Activated T-helper 17 cell treated with anti-CD3 and anti-CD28 coated beads, Interleukin-2, amount 50 U/mL, for 72 hours (primary cell): ENCODE measurements around the gene FEM1B. TPM values are rescaled to one million over a fixed set of nuclear protein-coding genes. Genes with fewer than 3 reads are reported as not detected.

ENCODE experiments used
- ATAC-seq: fragments of 150-1000 bp; cut with Tn5 transposase; replicated peaks from 2 replicates; pipeline ENCODE4 v1.10.0; 2021; ENCODE audit warnings: mild to moderate bottlenecking, moderate library complexity
- H3K27ac Mint-ChIP-seq: one replicate; pipeline ENCODE4 v1.8.0; 2022; ENCODE audit warnings: mixed read lengths
- H3K27me3 Mint-ChIP-seq: one replicate; pipeline ENCODE4 v1.8.0; 2022; ENCODE audit warnings: mixed read lengths
- H3K36me3 Mint-ChIP-seq: one replicate; pipeline ENCODE4 v1.8.0; 2022; ENCODE audit warnings: low read depth, mild to moderate bottlenecking, mixed read lengths
- H3K4me1 Mint-ChIP-seq: one replicate; pipeline ENCODE4 v1.8.0; 2022; ENCODE audit warnings: mixed read lengths
- H3K4me3 Mint-ChIP-seq: one replicate; pipeline ENCODE4 v1.8.0; 2022; ENCODE audit warnings: mild to moderate bottlenecking, mixed read lengths
- H3K9me3 Mint-ChIP-seq: one replicate; pipeline ENCODE4 v1.8.0; 2022; ENCODE audit warnings: mixed read lengths
- total RNA-seq, 2 donors: library from RNA; stranded (reverse); gene quantifications; one replicate each; pipeline ENCODE4 v1.2.3, GENCODE V29; 2022

The FEM1B gene
- total RNA-seq, 2 donors from 2014 or later: 35.1 to 43.6 TPM

- H3K27me3 Mint-ChIP-seq: peaks cover 7% of the 10 kb centered on the region
- ATAC-seq: no peak
- no peaks in the 10 kb centered on the region for H3K9me3 Mint-ChIP-seq
- no peak overlapping the region for H3K27ac Mint-ChIP-seq
- no peak overlapping the region for H3K4me3 Mint-ChIP-seq
- H3K36me3 Mint-ChIP-seq: no peaks in the 10 kb centered on the region
- H3K4me1 Mint-ChIP-seq: peaks cover 17% of the 10 kb centered on the region
Observed at GRCh38 chr15:68330416-68330815, 52.9 kb downstream of the FEM1B start.

DNA sequence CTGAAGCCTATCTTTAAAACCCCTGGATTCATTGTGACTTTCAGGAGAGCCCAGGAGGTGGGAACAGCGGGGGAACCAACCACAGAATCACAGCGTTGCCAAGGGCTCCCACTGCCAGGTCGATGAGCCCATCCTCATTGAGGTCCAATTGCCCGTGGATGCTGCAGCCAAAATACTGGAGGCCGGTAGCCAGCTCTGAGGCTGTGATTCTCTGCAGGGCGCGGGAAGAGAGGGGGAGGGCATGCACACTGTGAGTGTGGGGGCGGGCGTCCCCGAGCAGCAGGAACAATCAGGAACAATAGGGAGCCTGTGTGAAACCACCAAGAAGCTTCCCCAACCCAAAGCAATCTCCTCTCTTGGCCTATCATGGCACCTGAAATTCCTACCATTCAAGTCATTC, 53.4 kb downstream of the FEM1B start:
- Mint-ChIP-seq H3K27ac (no peak overlapping the region), H3K36me3 (no peaks in the 10 kb centered on the region), H3K4me1 (peaks cover 17% of the 10 kb centered on the region), H3K27me3 (peaks cover 7% of the 10 kb centered on the region), H3K9me3 (no peaks in the 10 kb centered on the region), H3K4me3 (no peak overlapping the region)
- ATAC-seq: no peak

- Mint-ChIP-seq H3K27me3 (peaks cover 7% of the 10 kb centered on the region), H3K9me3 (no peaks in the 10 kb centered on the region), H3K4me1 (peaks cover 10% of the 10 kb centered on the region), H3K4me3 (no peak overlapping the region), H3K27ac (no peak overlapping the region), H3K36me3 (no peaks in the 10 kb centered on the region)
- no peak for ATAC-seq
Observed at GRCh38 chr15:68332266-68332665, 54.7 kb downstream of the FEM1B start.

GRCh38 chr15:68333775-68334470, 56.4 kb downstream of the FEM1B start:
- Mint-ChIP-seq H3K4me1 (no peaks in the 10 kb centered on the region), H3K27me3 (peaks cover 4% of the 10 kb centered on the region), H3K9me3 (no peaks in the 10 kb centered on the region), H3K27ac (peak overlapping the region; percentile 24), H3K4me3 (no peak overlapping the region), H3K36me3 (no peaks in the 10 kb centered on the region)
- no peak for ATAC-seq

DNA sequence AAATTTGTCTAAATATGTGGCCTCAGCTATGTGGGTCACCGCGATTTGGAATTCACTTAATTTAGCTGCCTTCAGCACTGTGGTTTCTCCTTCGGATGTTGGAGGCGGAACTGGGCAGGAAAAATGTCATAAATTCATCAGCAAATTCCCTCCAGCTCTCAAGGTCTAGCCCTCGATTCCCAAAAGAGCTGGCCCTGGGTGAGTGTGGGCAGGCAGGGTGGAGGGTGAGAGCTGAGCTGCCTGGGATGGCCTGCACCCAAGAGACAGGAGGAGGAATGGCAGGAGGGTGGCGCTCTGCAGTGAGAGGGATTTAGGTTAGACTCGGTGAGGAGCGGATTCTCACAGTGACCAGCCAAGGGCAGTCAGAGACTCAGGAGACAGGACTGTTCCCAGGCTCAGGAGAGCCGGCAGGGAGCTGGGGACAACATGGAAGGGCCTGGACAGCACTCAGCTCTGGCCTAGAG, 57.1 kb downstream of the FEM1B start:
- Mint-ChIP-seq H3K27ac (peak overlapping the region; percentile 24), H3K9me3 (no peaks in the 10 kb centered on the region), H3K4me3 (no peak overlapping the region), H3K36me3 (no peaks in the 10 kb centered on the region), H3K4me1 (no peaks in the 10 kb centered on the region), H3K27me3 (peaks cover 4% of the 10 kb centered on the region)
- ATAC-seq: no peak

DNA sequence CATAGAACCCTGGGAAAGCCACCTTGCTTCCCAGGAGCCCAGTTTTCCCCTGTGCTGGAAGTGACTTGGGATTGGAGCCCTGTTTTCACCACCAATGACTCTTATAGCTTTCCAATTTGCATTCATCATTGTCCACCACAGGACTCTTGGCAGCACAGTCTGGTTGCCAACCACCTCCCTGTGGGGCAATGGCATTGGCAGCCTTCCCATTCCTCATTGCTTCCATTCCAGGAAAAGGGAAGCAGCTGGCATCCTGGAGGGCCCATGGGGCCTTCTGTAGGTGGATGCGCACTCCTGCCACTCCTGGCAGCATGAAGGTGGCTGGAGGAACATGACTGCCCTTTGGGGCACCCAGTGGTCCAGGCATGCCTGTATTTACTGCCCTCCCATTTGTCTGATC, 57.7 kb downstream of the FEM1B start:
- no peaks in the 10 kb centered on the region for H3K9me3 Mint-ChIP-seq
- no peaks in the 10 kb centered on the region for H3K36me3 Mint-ChIP-seq
- peaks cover 4% of the 10 kb centered on the region for H3K27me3 Mint-ChIP-seq
- no peak for ATAC-seq
- H3K4me3 Mint-ChIP-seq: no peak overlapping the region
- H3K27ac Mint-ChIP-seq: no peak overlapping the region
- H3K4me1 Mint-ChIP-seq: no peaks in the 10 kb centered on the region

GRCh38 chr15:68335655-68336054, 58.1 kb downstream of the FEM1B start:
- no peaks in the 10 kb centered on the region for H3K4me1 Mint-ChIP-seq
- H3K4me3 Mint-ChIP-seq: no peak overlapping the region
- no peaks in the 10 kb centered on the region for H3K36me3 Mint-ChIP-seq
- no peak for ATAC-seq
- H3K9me3 Mint-ChIP-seq: no peaks in the 10 kb centered on the region
- H3K27me3 Mint-ChIP-seq: peaks cover 4% of the 10 kb centered on the region
- H3K27ac Mint-ChIP-seq: no peak overlapping the region

GRCh38 chr15:68336516-68336915, 59.0 kb downstream of the FEM1B start:
- H3K4me3 Mint-ChIP-seq: no peak overlapping the region
- no peaks in the 10 kb centered on the region for H3K36me3 Mint-ChIP-seq
- H3K9me3 Mint-ChIP-seq: no peaks in the 10 kb centered on the region
- no peak overlapping the region for H3K27ac Mint-ChIP-seq
- H3K27me3 Mint-ChIP-seq: peaks cover 4% of the 10 kb centered on the region
- H3K4me1 Mint-ChIP-seq: no peaks in the 10 kb centered on the region
- ATAC-seq: no peak

GRCh38 chr15:68337826-68338225, 60.3 kb downstream of the FEM1B start:
- H3K36me3 Mint-ChIP-seq: no peaks in the 10 kb centered on the region
- no peaks in the 10 kb centered on the region for H3K27me3 Mint-ChIP-seq
- H3K27ac Mint-ChIP-seq: no peak overlapping the region
- H3K4me3 Mint-ChIP-seq: no peak overlapping the region
- no peaks in the 10 kb centered on the region for H3K4me1 Mint-ChIP-seq
- no peaks in the 10 kb centered on the region for H3K9me3 Mint-ChIP-seq
- no peak for ATAC-seq

- Mint-ChIP-seq H3K27me3 (no peaks in the 10 kb centered on the region), H3K9me3 (no peaks in the 10 kb centered on the region), H3K27ac (no peak overlapping the region), H3K4me1 (no peaks in the 10 kb centered on the region), H3K4me3 (no peak overlapping the region), H3K36me3 (no peaks in the 10 kb centered on the region)
- no peak for ATAC-seq
Observed at GRCh38 chr15:68339481-68339880, 61.9 kb downstream of the FEM1B start.

GRCh38 chr15:68340726-68341671, 63.5 kb downstream of the FEM1B start:
- Mint-ChIP-seq H3K4me1 (no peaks in the 10 kb centered on the region), H3K27me3 (no peaks in the 10 kb centered on the region), H3K4me3 (no peak overlapping the region), H3K27ac (no peak overlapping the region), H3K36me3 (no peaks in the 10 kb centered on the region), H3K9me3 (no peaks in the 10 kb centered on the region)
- no peak for ATAC-seq

DNA sequence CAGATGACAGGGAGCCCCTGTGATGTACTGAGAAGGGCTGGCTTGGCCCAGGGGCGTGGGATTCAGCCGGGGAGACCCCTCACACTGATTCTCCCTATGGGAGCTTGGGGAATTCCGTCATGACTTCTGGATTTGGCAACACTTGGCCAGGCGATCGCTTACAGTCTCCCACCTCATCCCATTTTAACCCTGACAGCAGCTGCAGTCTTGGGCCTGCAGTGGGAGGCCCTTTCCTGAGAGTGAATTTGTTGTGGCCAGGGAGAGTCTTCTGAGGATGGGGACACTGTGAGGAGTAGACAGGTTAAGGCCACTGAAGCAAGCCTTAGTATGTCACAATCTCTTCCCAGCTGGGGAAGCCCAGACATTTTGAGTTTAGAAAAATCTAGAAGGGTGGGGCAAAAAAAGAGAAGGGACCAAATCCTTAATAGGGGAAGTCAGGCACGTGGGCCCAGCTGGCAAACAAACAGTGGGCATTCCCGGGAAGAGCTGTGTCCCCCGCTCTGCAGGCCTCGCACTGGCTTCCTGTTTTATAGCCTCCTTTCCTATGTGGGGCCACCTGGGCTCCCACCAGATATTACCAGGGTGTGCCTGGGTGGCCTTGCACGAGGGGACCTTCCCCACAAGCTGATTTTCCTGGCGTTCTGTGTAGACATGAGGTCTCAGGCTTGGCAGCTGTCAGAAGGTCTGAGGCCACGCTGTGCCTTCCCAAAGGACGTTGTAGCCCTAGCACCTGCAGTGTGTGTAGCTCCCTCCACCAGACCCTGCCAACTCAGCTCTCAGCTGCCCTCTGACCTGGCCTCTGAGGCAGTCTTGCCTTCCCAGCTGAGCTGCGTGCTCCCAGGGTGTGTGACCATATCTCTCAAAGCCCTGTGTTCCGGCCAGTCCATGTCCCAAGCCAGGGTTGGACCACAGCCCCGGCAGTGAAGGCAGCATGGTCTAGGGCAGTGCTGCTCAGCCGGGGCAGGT, 64.5 kb downstream of the FEM1B start:
- Mint-ChIP-seq H3K9me3 (no peaks in the 10 kb centered on the region), H3K27ac (peak overlapping the region; percentile 18), H3K27me3 (no peaks in the 10 kb centered on the region), H3K4me3 (no peak overlapping the region), H3K36me3 (no peaks in the 10 kb centered on the region), H3K4me1 (no peaks in the 10 kb centered on the region)
- ATAC-seq: peak; percentile 7

DNA sequence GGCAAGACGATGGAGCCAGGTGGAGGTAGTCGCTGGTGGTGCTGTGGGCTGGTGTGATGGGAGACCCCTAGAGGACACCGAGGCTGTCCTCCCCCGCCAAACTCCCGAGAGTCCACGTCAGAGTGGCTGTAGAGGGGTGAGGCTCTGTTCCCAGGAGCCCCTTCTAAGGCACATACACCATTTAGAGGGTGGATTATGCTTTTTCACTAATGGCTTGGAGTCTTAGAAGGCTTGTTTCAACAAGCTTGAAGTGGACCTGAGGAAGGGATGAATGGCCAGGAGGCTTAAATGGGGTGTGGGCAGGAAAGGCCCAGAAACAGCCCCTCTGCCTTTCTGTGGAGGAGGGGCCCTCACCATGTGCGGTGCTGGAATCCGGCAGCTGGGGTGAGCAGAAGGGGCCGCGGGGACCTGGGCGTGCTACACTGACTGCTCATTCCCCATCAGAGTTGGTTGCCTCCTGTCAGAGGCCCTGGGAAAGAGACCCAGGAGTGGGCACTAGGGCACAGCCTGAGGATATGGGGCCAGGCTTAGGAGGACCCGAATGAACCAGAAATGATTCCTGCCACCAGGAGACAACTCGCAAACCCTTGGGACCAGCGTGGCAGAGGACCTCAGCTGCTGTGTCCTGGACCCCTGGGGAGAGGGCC, 66.2 kb downstream of the FEM1B start:
- H3K4me1 Mint-ChIP-seq: no peaks in the 10 kb centered on the region
- H3K27me3 Mint-ChIP-seq: no peaks in the 10 kb centered on the region
- no peaks in the 10 kb centered on the region for H3K9me3 Mint-ChIP-seq
- H3K36me3 Mint-ChIP-seq: no peaks in the 10 kb centered on the region
- no peak overlapping the region for H3K27ac Mint-ChIP-seq
- no peak for ATAC-seq
- H3K4me3 Mint-ChIP-seq: no peak overlapping the region

DNA sequence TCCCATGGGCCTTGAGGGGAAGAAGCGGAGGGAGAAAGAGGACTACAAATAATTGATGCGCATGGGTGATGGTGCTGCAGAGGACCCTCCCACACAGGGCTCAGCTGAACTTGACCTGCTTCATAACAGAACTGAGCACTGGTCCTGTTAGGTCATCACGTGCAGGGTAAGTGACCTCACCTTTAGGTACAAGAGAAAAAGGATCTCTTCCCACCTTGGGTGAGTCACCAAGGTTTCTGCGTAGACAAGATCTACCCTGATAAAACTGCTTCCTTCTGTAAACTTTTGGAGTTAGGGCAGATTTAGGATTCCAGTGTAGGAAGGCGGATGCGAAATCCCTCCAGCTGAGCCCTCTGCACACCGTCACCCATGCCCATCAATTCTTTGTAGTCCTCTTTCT, 67.1 kb downstream of the FEM1B start:
- Mint-ChIP-seq H3K27me3 (no peaks in the 10 kb centered on the region), H3K9me3 (no peaks in the 10 kb centered on the region), H3K4me3 (no peak overlapping the region), H3K4me1 (no peaks in the 10 kb centered on the region), H3K36me3 (no peaks in the 10 kb centered on the region), H3K27ac (no peak overlapping the region)
- peak; percentile 63 for ATAC-seq
